Smooth muscle cell of the brain vasculature (primary cell): ENCODE measurements around the gene CSK.

Experiments
- DNase-seq: peaks from one replicate; pipeline ENCODE4 v3.0.0-alpha.2; 2012; ENCODE audit warnings: low read depth, low spot score

Gene CSK

GRCh38 chr15:74787251-74788041, 5.6 kb downstream of the CSK start:
- DNase-seq: no peak

GRCh38 chr15:74788042-74788682, 6.3 kb downstream of the CSK start:
- no peak for DNase-seq

DNA sequence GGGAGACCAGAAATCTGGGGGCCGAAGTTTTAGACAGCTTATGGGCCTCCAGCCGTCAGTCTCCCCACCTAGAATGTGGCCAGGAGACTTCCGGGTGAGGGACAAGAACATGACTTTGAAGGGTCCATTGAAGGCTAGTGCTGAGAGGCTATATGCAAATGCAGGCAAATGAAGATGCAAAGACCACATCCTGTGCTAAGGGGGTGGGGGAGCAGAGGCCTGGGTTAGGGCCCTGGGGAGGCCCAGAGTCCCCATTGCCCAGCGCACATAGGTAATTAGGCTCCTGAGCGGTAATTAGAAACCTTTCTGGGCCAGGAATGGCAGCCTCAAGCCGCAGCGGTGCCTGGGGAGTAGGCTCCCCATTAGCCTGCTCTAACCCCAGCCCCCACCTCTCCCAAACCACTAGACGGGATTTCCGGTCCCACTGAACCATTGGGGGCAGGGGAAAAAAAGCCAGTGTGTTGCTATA, 6.8 kb downstream of the CSK start:
- DNase-seq: no peak

GRCh38 chr15:74789171-74789631, 7.3 kb downstream of the CSK start:
- DNase-seq: no peak

DNA sequence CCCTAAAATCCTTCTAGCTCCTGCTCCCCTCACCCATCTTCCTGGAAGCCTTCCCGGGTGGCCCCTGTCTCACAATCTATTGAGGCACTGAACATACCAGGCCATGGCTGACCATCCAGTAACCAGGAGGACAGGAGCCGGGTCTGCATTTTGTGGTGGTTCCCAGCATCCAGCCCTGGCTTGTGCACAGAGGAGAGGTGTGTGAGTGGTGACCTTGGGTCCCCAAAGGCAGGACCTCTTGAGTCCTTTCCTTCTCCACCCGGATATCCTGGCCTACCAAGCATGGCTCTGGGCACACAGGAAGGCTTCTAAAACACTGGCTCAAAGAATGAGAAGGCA, 7.8 kb downstream of the CSK start:
- DNase-seq: no peak

- DNase-seq: peak; percentile 69
These were observed 8.4 kb downstream of the CSK start for GRCh38 chr15:74790080-74790916.

DNA sequence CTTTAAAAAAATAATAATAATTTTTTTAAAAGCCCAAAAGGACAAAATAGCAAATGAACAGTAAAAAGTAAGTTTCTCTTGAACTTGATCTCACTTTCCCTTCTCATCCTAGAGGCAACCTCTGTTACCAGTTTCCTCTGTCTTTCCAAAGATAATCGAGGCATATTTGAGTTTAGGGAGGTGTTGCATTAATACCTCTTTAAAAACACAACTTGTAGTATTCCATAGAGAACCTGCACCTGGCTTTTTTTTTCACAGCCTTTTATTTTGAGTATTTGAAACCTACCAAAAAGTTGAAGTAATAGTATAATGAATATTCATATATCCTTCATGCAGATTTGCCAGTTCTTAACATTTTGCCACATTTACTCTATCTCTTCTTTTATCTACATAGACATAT, 9.1 kb downstream of the CSK start:
- DNase-seq: no peak

GRCh38 chr15:74791667-74792066, 9.8 kb downstream of the CSK start:
- no peak for DNase-seq

- no peak for DNase-seq
These were observed 10.5 kb downstream of the CSK start for GRCh38 chr15:74792227-74793016.

GRCh38 chr15:74793135-74794028, 11.5 kb downstream of the CSK start:
- DNase-seq: no peak

DNA sequence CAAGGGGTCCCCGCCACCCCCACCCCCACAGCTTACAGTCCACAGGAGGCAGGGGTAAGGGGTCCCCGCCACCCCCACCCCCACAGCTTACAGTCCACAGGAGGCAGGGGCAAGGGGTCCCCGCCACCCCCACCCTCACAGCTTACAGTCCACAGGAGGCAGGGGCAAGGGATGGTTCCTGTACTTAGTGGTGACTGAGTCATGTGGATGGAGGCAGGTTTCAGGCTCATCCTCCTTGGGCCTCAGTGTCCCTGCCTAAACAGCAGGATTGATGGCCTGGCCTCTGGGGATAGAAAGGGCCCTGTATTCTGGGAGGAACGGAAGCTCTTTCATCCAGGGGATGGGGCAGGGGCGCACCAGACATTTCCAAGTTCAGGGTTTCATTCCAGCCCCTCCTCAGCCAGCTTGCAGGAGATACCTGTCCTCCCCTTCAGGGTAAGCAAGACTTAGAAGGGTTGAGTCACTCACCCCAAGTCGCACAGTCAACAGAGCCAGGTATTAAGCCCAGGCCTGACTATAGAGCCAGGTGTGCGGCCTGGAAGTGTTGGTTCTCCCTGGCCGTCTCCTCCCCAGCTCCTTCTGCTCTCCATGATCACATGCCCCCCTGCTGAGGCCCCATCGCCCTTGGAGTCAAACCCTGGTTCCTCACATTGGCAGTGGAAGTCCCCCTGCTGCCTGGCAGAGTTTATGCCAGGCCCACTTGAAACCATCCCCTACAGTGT, 12.5 kb downstream of the CSK start:
- DNase-seq: no peak

- no peak for DNase-seq
These were observed 13.1 kb downstream of the CSK start for GRCh38 chr15:74794970-74795349.

- DNase-seq: no peak
These were observed 14.2 kb downstream of the CSK start for GRCh38 chr15:74795966-74796625.

DNA sequence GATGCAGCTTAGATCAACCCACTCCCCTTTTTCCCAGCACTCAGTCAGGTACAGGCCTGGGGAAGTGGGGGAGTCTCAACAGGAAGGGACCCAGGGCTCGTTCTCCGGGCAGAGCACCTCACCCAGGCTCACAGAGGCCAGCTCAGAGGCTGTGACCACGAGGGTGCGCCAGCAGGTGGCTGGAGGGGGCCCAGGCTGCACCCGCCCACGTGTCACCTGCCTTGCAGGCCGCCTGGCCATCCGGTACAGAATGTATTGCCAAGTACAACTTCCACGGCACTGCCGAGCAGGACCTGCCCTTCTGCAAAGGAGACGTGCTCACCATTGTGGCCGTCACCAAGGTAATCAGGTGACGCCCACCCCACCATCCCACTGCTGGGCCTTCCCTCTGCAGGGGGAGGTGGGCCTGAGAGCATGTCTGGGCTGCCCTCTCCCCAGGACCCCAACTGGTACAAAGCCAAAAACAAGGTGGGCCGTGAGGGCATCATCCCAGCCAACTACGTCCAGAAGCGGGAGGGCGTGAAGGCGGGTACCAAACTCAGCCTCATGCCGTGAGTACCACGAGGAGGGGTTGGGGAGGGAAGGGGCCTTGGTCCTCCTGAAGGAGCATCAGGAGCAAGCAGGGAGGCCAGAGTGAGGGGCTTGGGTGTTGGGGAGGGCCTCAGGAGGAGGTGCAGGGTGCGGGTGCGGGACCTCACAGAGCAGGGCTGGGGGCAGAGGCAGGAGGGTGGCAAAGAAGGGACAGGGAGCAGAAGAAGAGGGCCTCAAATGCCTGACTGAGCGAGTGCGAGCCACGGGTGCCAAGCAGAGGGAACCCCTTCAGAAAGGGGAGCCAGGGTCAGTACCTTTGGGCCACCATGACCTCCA, 16.7 kb downstream of the CSK start:
- DNase-seq: no peak

DNA sequence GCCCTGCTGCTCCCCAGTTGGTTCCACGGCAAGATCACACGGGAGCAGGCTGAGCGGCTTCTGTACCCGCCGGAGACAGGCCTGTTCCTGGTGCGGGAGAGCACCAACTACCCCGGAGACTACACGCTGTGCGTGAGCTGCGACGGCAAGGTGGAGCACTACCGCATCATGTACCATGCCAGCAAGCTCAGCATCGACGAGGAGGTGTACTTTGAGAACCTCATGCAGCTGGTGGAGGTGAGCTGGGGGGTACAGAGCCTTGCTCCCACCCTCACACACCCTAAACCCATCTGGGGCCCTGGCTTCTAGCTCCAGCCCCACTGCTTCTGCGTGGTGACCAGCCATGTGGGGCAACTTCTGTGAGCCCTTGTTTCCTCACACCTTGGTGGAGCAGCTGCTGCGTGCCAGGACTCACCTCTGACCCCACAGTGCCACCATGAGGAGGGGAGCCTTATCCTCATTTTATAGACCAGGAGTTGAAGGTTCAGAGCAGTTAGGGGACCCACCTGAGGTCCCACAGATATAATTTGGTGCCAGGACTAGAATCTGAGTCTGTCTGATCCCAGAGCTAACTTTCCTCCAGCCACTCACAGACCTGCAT, 17.5 kb downstream of the CSK start:
- no peak for DNase-seq

DNA sequence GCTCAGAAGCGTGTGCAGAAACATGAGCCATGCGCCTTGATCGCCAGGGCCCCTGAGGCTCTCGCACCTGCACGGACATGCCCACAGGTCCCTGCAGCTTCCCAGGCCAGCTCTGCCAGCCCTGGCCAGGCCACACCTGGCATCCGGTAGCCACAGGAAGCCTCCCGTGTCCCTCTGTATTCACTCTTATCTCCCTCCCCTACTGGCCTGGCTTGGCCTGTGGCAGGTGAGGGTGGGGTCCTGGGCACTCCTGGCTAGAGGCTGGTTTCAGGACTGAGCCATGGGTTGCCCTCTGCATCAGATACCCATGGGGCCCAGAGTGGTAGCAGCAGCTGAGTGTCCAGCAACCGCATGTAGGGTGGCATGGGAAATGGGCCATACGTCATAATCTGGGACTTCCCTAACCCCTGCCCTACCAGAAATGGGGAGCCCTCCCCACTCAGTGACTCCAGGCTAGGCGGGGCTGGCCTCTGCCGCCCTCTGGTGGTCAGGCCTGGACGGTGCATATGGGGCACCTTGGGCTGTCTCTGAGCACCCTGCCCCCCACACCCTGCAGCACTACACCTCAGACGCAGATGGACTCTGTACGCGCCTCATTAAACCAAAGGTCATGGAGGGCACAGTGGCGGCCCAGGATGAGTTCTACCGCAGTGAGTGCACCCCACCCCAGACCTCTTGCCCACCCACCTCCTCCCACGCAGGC, 18.1 kb downstream of the CSK start:
- DNase-seq: no peak

DNA sequence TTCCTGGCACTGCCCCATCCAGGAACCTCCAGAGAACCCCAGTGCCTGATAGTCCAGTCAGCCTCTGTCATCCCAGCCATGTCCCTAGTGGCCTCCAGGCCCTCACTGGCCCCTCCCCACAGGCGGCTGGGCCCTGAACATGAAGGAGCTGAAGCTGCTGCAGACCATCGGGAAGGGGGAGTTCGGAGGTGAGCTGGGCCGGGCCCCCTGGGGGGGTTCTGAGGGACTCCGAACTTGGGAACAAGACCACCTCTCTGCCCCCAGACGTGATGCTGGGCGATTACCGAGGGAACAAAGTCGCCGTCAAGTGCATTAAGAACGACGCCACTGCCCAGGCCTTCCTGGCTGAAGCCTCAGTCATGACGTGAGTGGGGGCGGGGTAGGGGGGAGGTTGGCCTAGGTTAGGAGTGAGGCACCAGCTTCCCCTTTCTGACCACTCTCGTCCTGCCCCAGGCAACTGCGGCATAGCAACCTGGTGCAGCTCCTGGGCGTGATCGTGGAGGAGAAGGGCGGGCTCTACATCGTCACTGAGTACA, 18.7 kb downstream of the CSK start:
- no peak for DNase-seq
